OCI-LY7 (cell line): Measurements from ENCODE around the gene PSG5.
"Not testable (repeated sequence)": the region's sequence is repeated elsewhere in the genome, so short reads cannot be mapped to it uniquely, and the experiment has no call there.

Experiments used
- CTCF ChIP-seq: fragments of 200-600 bp; sonication (generic); conservative IDR thresholded peaks from 2 replicates; pipeline ENCODE4 v1.5.1; 2014; ENCODE audit warnings: mild to moderate bottlenecking, antibody characterized with exemption, low read length, moderate library complexity, mixed read lengths
- EZH2phosphoT487 ChIP-seq: fragments of 200-600 bp; sonication (generic); IDR thresholded peaks from 2 replicates; pipeline ENCODE4 v1.6.1; 2018; ENCODE audit warnings: low read depth, borderline replicate concordance, mild to moderate bottlenecking, mixed run types, antibody characterized with exemption, low read length, moderate library complexity, mixed read lengths

- not testable (repeated sequence) for TF ChIP-seq CTCF, EZH2phosphoT487
Observed at GRCh38 chr19:43224201-43224854, 38.0 kb upstream of the PSG5 start.
